BE2C (cell line): Measurements from ENCODE around the gene DBP.

Experiments
- DNase-seq: peaks from one replicate; pipeline ENCODE4 v3.0.0-alpha.2; 2020
- H3K27me3 ChIP-seq: fragments of 250-450 bp; sonication (Bioruptor Pico); 2 replicates; pipeline ENCODE4 v1.5.1; 2020; ENCODE audit warnings: mild to moderate bottlenecking
- H3K36me3 ChIP-seq: fragments of 250-450 bp; sonication (Bioruptor Pico); 2 replicates; pipeline ENCODE4 v1.5.1; 2020; ENCODE audit warnings: mild to moderate bottlenecking
- H3K4me1 ChIP-seq: fragments of 250-450 bp; sonication (Bioruptor Pico); 2 replicates; pipeline ENCODE4 v1.5.1; 2020
- H3K4me3 ChIP-seq: 2 replicates; pipeline ENCODE4 v1.5.1; 2011; ENCODE audit warnings: low read depth, low read length
- H3K9me3 ChIP-seq: fragments of 250-450 bp; sonication (Bioruptor Pico); 2 replicates; pipeline ENCODE4 v1.5.1; 2020
- CTCF ChIP-seq: IDR thresholded peaks from 2 replicates; pipeline ENCODE4 v1.5.1; 2012; ENCODE audit warnings: mild to moderate bottlenecking, low read depth, low read length

The DBP gene

GRCh38 chr19:48588670-48589401 is 48.3 kb downstream of the DBP start:
- no peaks in the 10 kb centered on the region for H3K27me3 ChIP-seq
- peak; percentile 90 for TF ChIP-seq CTCF
- no peaks in the 10 kb centered on the region for H3K36me3 ChIP-seq
- no peaks in the 10 kb centered on the region for H3K4me1 ChIP-seq
- no peaks in the 10 kb centered on the region for H3K9me3 ChIP-seq
- peak; percentile 94 for DNase-seq
- H3K4me3 ChIP-seq: peak overlapping the region; percentile 47

GRCh38 chr19:48587387-48587786 is 49.8 kb downstream of the DBP start:
- Histone ChIP-seq H3K27me3 (no peaks in the 10 kb centered on the region), H3K36me3 (no peaks in the 10 kb centered on the region), H3K9me3 (no peaks in the 10 kb centered on the region), H3K4me1 (no peaks in the 10 kb centered on the region), H3K4me3 (no peak overlapping the region)
- DNase-seq: no peak
- TF ChIP-seq CTCF: no peak

- H3K4me1 ChIP-seq: no peaks in the 10 kb centered on the region
- no peaks in the 10 kb centered on the region for H3K27me3 ChIP-seq
- no peak for TF ChIP-seq CTCF
- no peaks in the 10 kb centered on the region for H3K9me3 ChIP-seq
- no peak overlapping the region for H3K4me3 ChIP-seq
- DNase-seq: no peak
- H3K36me3 ChIP-seq: no peaks in the 10 kb centered on the region
Measured at GRCh38 chr19:48582168-48582567, 55.0 kb downstream of the DBP start.
